ENCODE measurements around the gene TPSB2.

DNA sequence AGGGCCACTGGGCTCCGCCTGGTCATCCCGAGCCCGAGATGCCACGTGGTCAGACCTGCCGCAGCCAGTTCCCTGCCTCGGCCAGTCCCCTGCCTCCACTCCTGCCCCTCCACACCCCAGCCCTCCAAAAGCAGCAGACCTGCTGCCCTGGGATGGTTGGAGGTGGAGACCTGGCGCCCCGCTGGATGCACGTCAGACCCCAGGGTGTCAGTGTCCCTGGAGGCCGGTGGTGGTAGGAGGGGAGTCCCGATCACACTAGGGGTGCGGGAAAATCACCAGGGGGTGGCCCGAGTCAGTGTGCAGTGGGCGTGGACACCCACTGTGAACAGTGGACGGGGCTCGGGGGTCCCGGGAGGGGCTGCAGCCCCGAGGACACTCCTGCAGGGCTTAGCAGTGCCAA, 31.8 kb downstream of the TPSB2 start:
- TF ChIP-seq, protein P1, sequence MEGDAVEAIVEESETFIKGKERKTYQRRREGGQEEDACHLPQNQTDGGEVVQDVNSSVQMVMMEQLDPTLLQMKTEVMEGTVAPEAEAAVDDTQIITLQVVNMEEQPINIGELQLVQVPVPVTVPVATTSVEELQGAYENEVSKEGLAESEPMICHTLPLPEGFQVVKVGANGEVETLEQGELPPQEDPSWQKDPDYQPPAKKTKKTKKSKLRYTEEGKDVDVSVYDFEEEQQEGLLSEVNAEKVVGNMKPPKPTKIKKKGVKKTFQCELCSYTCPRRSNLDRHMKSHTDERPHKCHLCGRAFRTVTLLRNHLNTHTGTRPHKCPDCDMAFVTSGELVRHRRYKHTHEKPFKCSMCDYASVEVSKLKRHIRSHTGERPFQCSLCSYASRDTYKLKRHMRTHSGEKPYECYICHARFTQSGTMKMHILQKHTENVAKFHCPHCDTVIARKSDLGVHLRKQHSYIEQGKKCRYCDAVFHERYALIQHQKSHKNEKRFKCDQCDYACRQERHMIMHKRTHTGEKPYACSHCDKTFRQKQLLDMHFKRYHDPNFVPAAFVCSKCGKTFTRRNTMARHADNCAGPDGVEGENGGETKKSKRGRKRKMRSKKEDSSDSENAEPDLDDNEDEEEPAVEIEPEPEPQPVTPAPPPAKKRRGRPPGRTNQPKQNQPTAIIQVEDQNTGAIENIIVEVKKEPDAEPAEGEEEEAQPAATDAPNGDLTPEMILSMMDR (conservative IDR thresholded peaks at IDR 0.05): no peak
- TF ChIP-seq EZH2 (IDR thresholded peaks at IDR 0.05; ENCODE audit: low read depth): no peak
